Breast epithelium (tissue), 3 donors: ENCODE measurements around the gene RICTOR.

Experiments
- CTCF ChIP-seq, 3 donors: fragments of 450-650 bp; IDR thresholded peaks; one replicate each; pipeline ENCODE4 v1.5.1; 2016 to 2017; ENCODE audit warnings: antibody characterized with exemption in 3 of 3, mild to moderate bottlenecking in 3 of 3, moderate library complexity in 3 of 3
- POLR2A ChIP-seq: fragments of 450-650 bp; IDR thresholded peaks from one replicate; pipeline ENCODE4 v1.6.1; 2016; ENCODE audit warnings: antibody characterized with exemption, mild to moderate bottlenecking, moderate library complexity

GRCh38 chr5:39080168-39080567, 6.0 kb upstream of the RICTOR start:
- TF ChIP-seq CTCF (IDR thresholded peaks at IDR 0.05) = no peak
- no peak for TF ChIP-seq POLR2A
